ENCODE measurements around the gene AP4S1.
A peak's percentile ranks its signal among the peaks of the same experiment; 100 is the strongest.

AP4S1 gene

GRCh38 chr14:31026077-31026449, 614 bp downstream of the AP4S1 start, which contains the start of gene STRN3:
STRN3 (minus strand) TSS chr14:31026379; CDS start chr14:31026185, 194 bp downstream.
- H3K79me2 ChIP-seq (ENCODE audit: insufficient read depth, low read length): peaks cover 56% of the 10 kb centered on the region
- H3K36me3 ChIP-seq (ENCODE audit: insufficient read depth, low read length): peaks cover 17% of the 10 kb centered on the region
- peaks cover 21% of the 10 kb centered on the region; the same call in 1 of the 2 replicates for H4K20me1 ChIP-seq (ENCODE audit: insufficient read depth, low read length)
- H2AFZ ChIP-seq (ENCODE audit: low read depth, low read length): peak within 1 kb of the TSS; percentile 83
- peak within 1 kb of the TSS; percentile 85 for H3K27ac ChIP-seq (ENCODE audit: low read length)
- H3K4me2 ChIP-seq (ENCODE audit: insufficient read depth, low read length): peak within 1 kb of the TSS; percentile 94
- H3K9me3 ChIP-seq (ENCODE audit: insufficient read depth, low read length, severe bottlenecking): no peaks in the 10 kb centered on the region
- H3K27me3 ChIP-seq (ENCODE audit: insufficient read depth, low read length, poor library complexity): no peaks in the 10 kb centered on the region
- ATAC-seq (ENCODE audit: insufficient read depth, low read depth) (no peak), DNase-seq (no peak)
- H3K4me1 ChIP-seq (ENCODE audit: insufficient read depth, low read length): peaks cover 36% of the 10 kb centered on the region
- no peak for TF ChIP-seq EZH2 (IDR thresholded peaks at IDR 0.05; ENCODE audit: borderline replicate concordance, low read depth, low read length, severe bottlenecking)
- TF ChIP-seq, protein P1, sequence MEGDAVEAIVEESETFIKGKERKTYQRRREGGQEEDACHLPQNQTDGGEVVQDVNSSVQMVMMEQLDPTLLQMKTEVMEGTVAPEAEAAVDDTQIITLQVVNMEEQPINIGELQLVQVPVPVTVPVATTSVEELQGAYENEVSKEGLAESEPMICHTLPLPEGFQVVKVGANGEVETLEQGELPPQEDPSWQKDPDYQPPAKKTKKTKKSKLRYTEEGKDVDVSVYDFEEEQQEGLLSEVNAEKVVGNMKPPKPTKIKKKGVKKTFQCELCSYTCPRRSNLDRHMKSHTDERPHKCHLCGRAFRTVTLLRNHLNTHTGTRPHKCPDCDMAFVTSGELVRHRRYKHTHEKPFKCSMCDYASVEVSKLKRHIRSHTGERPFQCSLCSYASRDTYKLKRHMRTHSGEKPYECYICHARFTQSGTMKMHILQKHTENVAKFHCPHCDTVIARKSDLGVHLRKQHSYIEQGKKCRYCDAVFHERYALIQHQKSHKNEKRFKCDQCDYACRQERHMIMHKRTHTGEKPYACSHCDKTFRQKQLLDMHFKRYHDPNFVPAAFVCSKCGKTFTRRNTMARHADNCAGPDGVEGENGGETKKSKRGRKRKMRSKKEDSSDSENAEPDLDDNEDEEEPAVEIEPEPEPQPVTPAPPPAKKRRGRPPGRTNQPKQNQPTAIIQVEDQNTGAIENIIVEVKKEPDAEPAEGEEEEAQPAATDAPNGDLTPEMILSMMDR (IDR thresholded peaks at IDR 0.05; ENCODE audit: borderline replicate concordance, extremely low read depth, low read length, poor library complexity, severe bottlenecking): no peak
- H3K4me3 ChIP-seq (ENCODE audit: low read depth in 1 of 2, low read length in 2 of 2): peak within 1 kb of the TSS; percentile 85 to 91
- H3K9ac ChIP-seq (ENCODE audit: low read depth, low read length): peak within 1 kb of the TSS; percentile 100

GRCh38 chr14:31026450-31027235, 1.2 kb downstream of the AP4S1 start:
- H2AFZ ChIP-seq (ENCODE audit: low read depth, low read length): peak overlapping the region; percentile 83
- peak overlapping the region; percentile 85 for H3K27ac ChIP-seq (ENCODE audit: low read length)
- ATAC-seq (ENCODE audit: insufficient read depth, low read depth) (peak; percentile 88), DNase-seq (peak; percentile 93)
- H3K79me2 ChIP-seq (ENCODE audit: insufficient read depth, low read length): peaks cover 50% of the 10 kb centered on the region
- H3K4me3 ChIP-seq (ENCODE audit: low read depth in 1 of 2, low read length in 2 of 2): peak overlapping the region; percentile 85 to 91; a peak in 3 of 4 replicates
- H3K4me1 ChIP-seq (ENCODE audit: insufficient read depth, low read length): peaks cover 36% of the 10 kb centered on the region
- TF ChIP-seq, protein P1 (IDR thresholded peaks at IDR 0.05; ENCODE audit: borderline replicate concordance, extremely low read depth, low read length, poor library complexity, severe bottlenecking): no peak
- TF ChIP-seq EZH2 (IDR thresholded peaks at IDR 0.05; ENCODE audit: borderline replicate concordance, low read depth, low read length, severe bottlenecking): no peak
- H3K36me3 ChIP-seq (ENCODE audit: insufficient read depth, low read length): peaks cover 12% of the 10 kb centered on the region
- H3K4me2 ChIP-seq (ENCODE audit: insufficient read depth, low read length): peak overlapping the region; percentile 94
- peak overlapping the region; percentile 100 for H3K9ac ChIP-seq (ENCODE audit: low read depth, low read length)
- peaks cover 21% of the 10 kb centered on the region; the same call in 1 of the 2 replicates for H4K20me1 ChIP-seq (ENCODE audit: insufficient read depth, low read length)
- no peaks in the 10 kb centered on the region for H3K9me3 ChIP-seq (ENCODE audit: insufficient read depth, low read length, severe bottlenecking)
- no peaks in the 10 kb centered on the region for H3K27me3 ChIP-seq (ENCODE audit: insufficient read depth, low read length, poor library complexity)

DNA sequence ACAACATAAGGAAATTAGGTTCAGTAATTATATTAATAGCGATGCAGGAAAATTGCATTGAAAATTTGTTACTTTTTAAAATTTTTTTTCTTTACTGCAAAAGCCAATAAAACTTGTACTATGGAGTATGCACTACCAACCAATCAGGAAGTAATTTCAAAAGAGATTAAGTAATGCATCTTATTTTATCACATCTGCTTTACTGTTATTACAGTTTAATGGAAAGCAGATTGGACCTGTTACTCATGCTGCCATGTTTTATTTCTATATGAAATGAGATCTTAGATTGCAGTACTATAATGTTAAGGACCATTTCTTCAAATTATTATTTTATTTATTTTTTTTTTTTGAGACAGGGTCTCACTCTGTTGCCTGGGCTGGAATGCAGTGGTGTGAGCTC, 2.4 kb downstream of the AP4S1 start:
- Histone ChIP-seq H3K36me3 (ENCODE audit: insufficient read depth, low read length) (peaks cover 4% of the 10 kb centered on the region), H3K4me3 (ENCODE audit: low read depth in 1 of 2, low read length in 2 of 2) (no peak overlapping the region), H4K20me1 (ENCODE audit: insufficient read depth, low read length) (peaks cover 17% of the 10 kb centered on the region; the same call in 1 of the 2 replicates), H3K27me3 (ENCODE audit: insufficient read depth, low read length, poor library complexity) (no peaks in the 10 kb centered on the region), H3K9me3 (ENCODE audit: insufficient read depth, low read length, severe bottlenecking) (no peaks in the 10 kb centered on the region), H3K4me2 (ENCODE audit: insufficient read depth, low read length) (0 out of 2 replicates have a peak overlapping the region, but pooled peaks have one; percentile 94), H3K9ac (ENCODE audit: low read depth, low read length) (no peak overlapping the region), H3K79me2 (ENCODE audit: insufficient read depth, low read length) (peaks cover 39% of the 10 kb centered on the region), H3K27ac (ENCODE audit: low read length) (no peak overlapping the region), H2AFZ (ENCODE audit: low read depth, low read length) (no peak overlapping the region), H3K4me1 (ENCODE audit: insufficient read depth, low read length) (peaks cover 31% of the 10 kb centered on the region)
- ATAC-seq (ENCODE audit: insufficient read depth, low read depth) (no peak), DNase-seq (no peak)
- no peak for TF ChIP-seq EZH2 (IDR thresholded peaks at IDR 0.05; ENCODE audit: borderline replicate concordance, low read depth, low read length, severe bottlenecking)
